VCaP (cell line): ENCODE results near the gene LCMT2.

Source experiments
- H3K27ac ChIP-seq: fragments of 450-650 bp; 2 replicates; pipeline ENCODE4 v1.5.1; 2017
- CTCF ChIP-seq: fragments of 450-650 bp; conservative IDR thresholded peaks from 2 replicates; pipeline ENCODE4 v1.5.1; 2017; ENCODE audit warnings: mild to moderate bottlenecking, moderate library complexity

The LCMT2 gene

GRCh38 chr15:43277901-43278300 lies 52.5 kb downstream of the LCMT2 start:
- no peak overlapping the region for H3K27ac ChIP-seq
- no peak for TF ChIP-seq CTCF

GRCh38 chr15:43277231-43277823 lies 53.0 kb downstream of the LCMT2 start:
- no peak overlapping the region for H3K27ac ChIP-seq
- no peak for TF ChIP-seq CTCF

- TF ChIP-seq CTCF = no peak
- no peak overlapping the region for H3K27ac ChIP-seq
Observed at GRCh38 chr15:43276563-43277200, 53.7 kb downstream of the LCMT2 start.

- no peak for TF ChIP-seq CTCF
- no peak overlapping the region for H3K27ac ChIP-seq
Observed at GRCh38 chr15:43275740-43276562, 54.4 kb downstream of the LCMT2 start.

GRCh38 chr15:43274136-43274535 lies 56.2 kb downstream of the LCMT2 start:
- no peak for TF ChIP-seq CTCF
- H3K27ac ChIP-seq = no peak overlapping the region
